Neural progenitor cell (in vitro differentiated cells): ENCODE data around the gene KIAA0825.

Experiments
- EZH2 ChIP-seq: fragments of 200-600 bp; sonication (generic); IDR thresholded peaks from 2 replicates; pipeline ENCODE4 v1.6.1; 2017; ENCODE audit warnings: antibody characterized with exemption, mild to moderate bottlenecking, moderate library complexity
- EZH2phosphoT487 ChIP-seq: fragments of 200-600 bp; sonication (generic); IDR thresholded peaks from 2 replicates; pipeline ENCODE4 v1.6.1; 2017; ENCODE audit warnings: antibody characterized with exemption
- TF ChIP-seq, protein P1 (sequence below): fragments of 200-600 bp; sonication (generic); IDR thresholded peaks from 2 replicates; pipeline ENCODE4 v1.5.1; 2017; ENCODE audit warnings: antibody characterized with exemption, mild to moderate bottlenecking

DNA sequence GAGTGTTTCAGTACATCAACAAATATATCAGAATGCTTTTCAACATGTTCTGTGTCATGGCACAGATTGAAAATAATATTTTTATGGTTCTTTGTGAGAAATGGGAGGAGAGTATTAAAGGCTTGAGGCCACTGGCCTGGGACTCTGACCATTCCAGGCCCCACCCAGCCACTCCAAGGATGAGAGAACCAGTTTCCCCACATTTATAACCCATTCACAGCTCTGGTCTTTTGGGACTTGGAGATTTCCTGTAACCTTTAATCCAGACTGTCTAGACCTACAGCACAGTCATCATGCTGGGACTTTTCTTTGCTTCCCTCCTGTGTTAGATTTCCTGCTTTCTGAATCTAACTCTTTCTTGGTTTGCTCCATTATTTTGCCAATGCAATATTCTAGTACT, 389.6 kb downstream of the KIAA0825 start:
- TF ChIP-seq, protein P1, sequence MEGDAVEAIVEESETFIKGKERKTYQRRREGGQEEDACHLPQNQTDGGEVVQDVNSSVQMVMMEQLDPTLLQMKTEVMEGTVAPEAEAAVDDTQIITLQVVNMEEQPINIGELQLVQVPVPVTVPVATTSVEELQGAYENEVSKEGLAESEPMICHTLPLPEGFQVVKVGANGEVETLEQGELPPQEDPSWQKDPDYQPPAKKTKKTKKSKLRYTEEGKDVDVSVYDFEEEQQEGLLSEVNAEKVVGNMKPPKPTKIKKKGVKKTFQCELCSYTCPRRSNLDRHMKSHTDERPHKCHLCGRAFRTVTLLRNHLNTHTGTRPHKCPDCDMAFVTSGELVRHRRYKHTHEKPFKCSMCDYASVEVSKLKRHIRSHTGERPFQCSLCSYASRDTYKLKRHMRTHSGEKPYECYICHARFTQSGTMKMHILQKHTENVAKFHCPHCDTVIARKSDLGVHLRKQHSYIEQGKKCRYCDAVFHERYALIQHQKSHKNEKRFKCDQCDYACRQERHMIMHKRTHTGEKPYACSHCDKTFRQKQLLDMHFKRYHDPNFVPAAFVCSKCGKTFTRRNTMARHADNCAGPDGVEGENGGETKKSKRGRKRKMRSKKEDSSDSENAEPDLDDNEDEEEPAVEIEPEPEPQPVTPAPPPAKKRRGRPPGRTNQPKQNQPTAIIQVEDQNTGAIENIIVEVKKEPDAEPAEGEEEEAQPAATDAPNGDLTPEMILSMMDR: no peak
- TF ChIP-seq EZH2 (no peak), EZH2phosphoT487 (no peak)
